ENCODE measurements around the gene EPHA4.

GRCh38 chr2:221602938-221603337 lies 30.8 kb upstream of the EPHA4 start:
- no peak for TF ChIP-seq POLR2A (IDR thresholded peaks at IDR 0.05)
- TF ChIP-seq CTCF (IDR thresholded peaks at IDR 0.05), result no peak
